Posterior cingulate gyrus (tissue), 11 donors: ENCODE results near the gene PIGV.
A peak's percentile ranks its signal among the peaks of the same experiment; 100 is the strongest.

Source experiments
- DNase-seq, 10 donors: peaks; one replicate each; pipeline versions ENCODE4 v3.0.0 to v3.0.0-alpha.2; 2020 to 2021; ENCODE audit warnings: mixed read lengths in 3 of 10
- intact Hi-C: fragments of 100-400 bp; cut with DNase I; formaldehyde crosslinking; loops from one replicate; pipeline ENCODE4 v1.15.1; 2023

Gene PIGV

GRCh38 chr1:26787706-26788514 is at the start of gene PIGV:
PIGV (plus strand) TSS chr1:26787950; CDS start chr1:26790816, 2,866 bp downstream.
- intact Hi-C loops: loop anchor here (2.0 kb wide), 1 partner anchor 95 kb away; no protein-coding TSS in a partner anchor
- peak; percentile 81 to 98 (median 86) for DNase-seq

GRCh38 chr1:26739329-26739914 is 48.3 kb upstream of the PIGV start:
- DNase-seq: no peak

GRCh38 chr1:26740023-26740634 is 47.6 kb upstream of the PIGV start:
- intact Hi-C loops: loop anchor here (10.0 kb wide), 1 partner anchor 45 kb away; the partner anchor contains the start of gene ARID1A
- no peak for DNase-seq

More at GRCh38 chr1:26739329-26739914, 48.3 kb upstream of the PIGV start:
- intact Hi-C loops: no loop called here

GRCh38 chr1:26740952-26741351 is 46.8 kb upstream of the PIGV start:
- no peak for DNase-seq
- intact Hi-C loops: loop anchor here (10.0 kb wide), 1 partner anchor 46 kb away; the partner anchor contains the start of gene ARID1A

- DNase-seq: no peak
- intact Hi-C loops: loop anchor here (10.0 kb wide), 1 partner anchor 49 kb away; the partner anchor contains the start of gene ARID1A
Measured at GRCh38 chr1:26743426-26744059, 44.2 kb upstream of the PIGV start.

- DNase-seq: peak; percentile 38 to 94 (median 59)
- intact Hi-C loops: loop anchor here (10.0 kb wide), 1 partner anchor 50 kb away; the partner anchor contains the start of gene ARID1A
Measured at GRCh38 chr1:26744075-26744959, 43.4 kb upstream of the PIGV start.

- intact Hi-C loops: loop anchor here (10.0 kb wide), 1 partner anchor 50 kb away; the partner anchor contains the start of gene ARID1A
- DNase-seq: no peak
Measured at GRCh38 chr1:26745191-26745590, 42.6 kb upstream of the PIGV start.

- no peak for DNase-seq
- intact Hi-C loops: loop anchor here (10.0 kb wide), 1 partner anchor 52 kb away; the partner anchor contains the start of gene ARID1A
Measured at GRCh38 chr1:26747048-26747447, 40.7 kb upstream of the PIGV start.

GRCh38 chr1:26748351-26748750 is 39.4 kb upstream of the PIGV start:
- intact Hi-C loops: loop anchor here (10.0 kb wide), 1 partner anchor 54 kb away; the partner anchor contains the start of gene ARID1A
- no peak for DNase-seq

GRCh38 chr1:26749458-26749857 is 38.3 kb upstream of the PIGV start:
- intact Hi-C loops: loop anchor here (10.0 kb wide), 1 partner anchor 55 kb away; the partner anchor contains the start of gene ARID1A
- no peak for DNase-seq

- intact Hi-C loops: no loop called here
- DNase-seq: no peak
Measured at GRCh38 chr1:26750428-26750827, 37.3 kb upstream of the PIGV start.

GRCh38 chr1:26752519-26752918 is 35.2 kb upstream of the PIGV start:
- no peak for DNase-seq
- intact Hi-C loops: no loop called here

GRCh38 chr1:26754086-26754874 is 33.5 kb upstream of the PIGV start:
- DNase-seq: no peak
- intact Hi-C loops: no loop called here

- DNase-seq: no peak
- intact Hi-C loops: no loop called here
Measured at GRCh38 chr1:26758358-26758757, 29.4 kb upstream of the PIGV start.

- DNase-seq: no peak
- intact Hi-C loops: no loop called here
Measured at GRCh38 chr1:26759531-26759930, 28.2 kb upstream of the PIGV start.

- peak in 5 of 10 donors; percentile 19 to 88 (median 47) for DNase-seq
- intact Hi-C loops: no loop called here
Measured at GRCh38 chr1:26761217-26761616, 26.5 kb upstream of the PIGV start.

- intact Hi-C loops: no loop called here
- DNase-seq: no peak
Measured at GRCh38 chr1:26767714-26768113, 20.0 kb upstream of the PIGV start.

- intact Hi-C loops: no loop called here
Measured at GRCh38 chr1:26768755-26769154, 19.0 kb upstream of the PIGV start.

GRCh38 chr1:26771285-26771642 is 16.5 kb upstream of the PIGV start:
- DNase-seq: no peak
- intact Hi-C loops: no loop called here

More at GRCh38 chr1:26768755-26769154, 19.0 kb upstream of the PIGV start:
- DNase-seq: no peak
